GM19193 (cell line): ENCODE measurements around the gene STAM.

Experiments used
- POLR2A ChIP-seq: IDR thresholded peaks from 4 replicates; pipeline ENCODE4 v1.6.1; 2011; ENCODE audit not compliant: insufficient read depth, insufficient read length; ENCODE audit errors: extremely low read depth

Gene STAM

DNA sequence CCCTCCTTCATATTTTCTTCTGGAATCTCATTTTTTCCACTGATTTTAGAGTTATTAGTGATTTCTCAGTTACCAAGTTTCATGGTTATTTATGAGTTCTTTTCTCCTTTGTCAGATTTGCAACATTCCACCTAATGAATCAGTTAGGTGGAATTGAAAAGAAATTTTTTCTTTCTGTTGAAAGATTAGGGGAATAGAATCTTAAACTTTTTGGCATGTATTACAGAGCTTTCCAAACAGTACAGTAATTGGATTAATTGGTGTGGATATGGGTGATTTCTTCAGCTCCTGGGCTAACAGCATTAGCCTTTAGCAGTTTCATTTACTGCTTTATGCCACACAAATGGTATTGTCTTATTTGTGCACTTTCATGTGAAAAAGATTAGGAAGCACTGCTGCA lies 17.0 kb downstream of the STAM start:
- no peak for TF ChIP-seq POLR2A

DNA sequence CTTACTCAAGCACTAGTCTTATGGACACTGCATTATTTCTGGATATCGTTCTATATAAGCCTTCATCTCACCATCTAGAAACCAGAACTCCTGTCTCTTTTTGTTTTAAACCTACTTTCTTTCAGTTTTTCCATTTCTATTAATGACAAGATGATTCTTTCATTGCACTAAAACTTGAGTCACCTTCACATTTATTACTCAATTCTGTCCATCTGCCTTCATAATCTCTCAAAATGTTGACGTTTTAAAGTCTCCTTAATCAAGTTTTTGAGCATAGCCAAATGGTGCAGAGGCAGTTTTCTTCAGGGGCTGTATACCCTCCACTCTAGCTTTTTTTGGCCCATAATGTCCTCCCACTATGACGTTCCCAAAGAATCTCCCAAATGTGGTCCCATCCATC lies 17.6 kb downstream of the STAM start:
- TF ChIP-seq POLR2A = no peak

GRCh38 chr10:17662193-17663138 lies 18.5 kb downstream of the STAM start:
- TF ChIP-seq POLR2A = no peak

DNA sequence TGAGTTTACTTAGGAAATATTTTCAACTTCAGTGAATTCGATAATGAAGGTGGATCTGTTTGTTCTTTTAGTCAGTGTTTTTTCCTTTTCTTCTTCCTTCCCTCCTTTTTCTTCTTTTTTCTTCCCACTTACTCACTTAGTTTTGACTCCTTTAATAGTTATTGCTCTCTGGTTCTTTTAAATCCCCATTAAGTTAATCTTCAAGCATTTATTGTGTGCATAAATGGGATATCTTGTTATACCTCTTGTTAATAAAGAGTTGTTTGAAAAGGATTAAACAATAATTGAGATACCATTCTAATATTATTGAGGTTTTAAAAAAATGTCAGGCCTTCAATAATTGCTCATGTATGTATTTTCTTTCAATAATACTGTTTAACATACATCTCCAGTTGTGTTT lies 19.5 kb downstream of the STAM start:
- TF ChIP-seq POLR2A = no peak

GRCh38 chr10:17665747-17666146 lies 21.8 kb downstream of the STAM start:
- TF ChIP-seq POLR2A = no peak

DNA sequence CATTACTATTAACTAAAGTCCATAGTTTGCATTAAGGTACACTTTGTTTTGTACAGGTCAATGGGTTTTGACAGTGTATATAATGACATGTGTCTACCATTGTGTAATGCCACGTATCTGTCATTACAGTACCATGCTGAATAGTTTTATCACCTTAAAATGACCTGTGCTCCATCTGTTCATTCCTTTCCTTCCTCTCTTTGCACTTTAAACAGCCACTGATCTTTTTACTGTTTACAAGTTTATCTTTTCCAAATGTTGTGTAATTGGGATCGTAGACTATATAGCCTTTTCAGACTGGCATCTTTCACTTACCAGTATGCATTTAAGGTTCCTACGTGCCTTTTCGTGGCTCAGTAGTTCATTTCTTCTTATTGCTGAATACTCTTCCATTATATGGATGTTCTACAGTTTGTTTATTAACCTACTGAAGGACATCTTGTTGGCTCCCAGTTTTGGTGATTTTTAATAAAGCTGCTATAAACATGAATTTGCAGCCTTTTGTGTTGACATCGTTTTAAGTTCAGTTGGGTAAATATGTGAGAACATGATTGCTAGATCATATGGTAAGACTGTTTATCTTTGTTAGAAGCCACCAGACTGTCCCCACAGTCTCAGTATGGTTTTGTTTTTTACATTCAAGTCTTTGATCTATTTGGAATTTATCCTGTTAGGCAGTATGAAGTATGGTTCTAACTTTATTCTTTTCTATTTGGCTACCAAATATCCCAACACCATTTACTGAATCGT lies 24.7 kb downstream of the STAM start:
- TF ChIP-seq POLR2A = no peak

DNA sequence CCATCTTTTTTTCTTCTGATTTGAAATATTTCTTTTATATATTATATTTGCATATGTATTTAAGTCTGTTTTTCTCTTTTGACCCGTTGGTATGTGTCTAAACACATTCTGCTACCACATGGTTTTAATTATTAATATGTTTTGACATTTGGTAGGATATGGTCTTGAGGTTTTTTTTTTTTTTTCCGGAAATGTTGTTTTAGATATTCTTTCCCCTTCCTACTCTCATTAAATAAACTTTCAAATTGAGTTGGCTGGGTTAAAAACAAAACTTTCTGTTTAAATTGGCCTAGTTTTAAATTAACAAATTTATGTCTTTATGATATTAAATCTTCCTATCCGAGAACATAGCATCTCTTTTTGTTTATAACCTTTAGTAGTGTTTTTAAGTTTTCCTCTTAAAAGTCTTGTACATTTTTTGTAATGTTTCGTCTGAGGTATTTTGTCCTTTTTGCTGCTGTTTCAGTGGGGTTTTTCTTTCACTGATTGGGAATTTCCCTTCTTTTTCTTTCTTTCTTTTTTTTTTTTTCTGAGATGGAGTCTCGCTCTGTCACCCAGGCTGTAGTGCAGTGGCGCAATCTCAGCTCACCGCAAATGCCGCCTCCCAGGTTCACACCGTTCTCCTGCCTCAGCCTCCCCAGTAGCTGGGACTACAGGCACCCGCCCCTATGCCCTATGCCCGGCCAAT lies 25.4 kb downstream of the STAM start:
- no peak for TF ChIP-seq POLR2A

DNA sequence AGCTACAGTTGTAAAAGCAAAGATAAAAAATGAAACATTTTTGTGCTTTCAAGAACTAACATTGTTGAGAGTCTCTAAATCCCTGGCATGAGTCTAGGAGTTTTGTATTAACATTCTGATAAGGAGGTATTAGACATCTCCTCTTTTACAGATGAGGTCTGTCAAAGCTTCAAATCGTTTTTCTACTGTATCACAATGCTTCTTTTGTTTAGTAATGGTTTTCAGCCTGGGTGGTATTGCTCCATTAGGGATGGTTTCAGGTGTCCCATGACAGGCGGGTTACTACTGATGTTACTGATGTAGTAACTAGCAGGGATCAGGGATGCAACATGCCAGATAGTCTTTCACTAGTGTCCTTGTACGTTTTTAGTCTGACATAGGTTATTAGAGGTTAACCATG lies 27.4 kb downstream of the STAM start:
- TF ChIP-seq POLR2A = no peak

GRCh38 chr10:17673471-17674061 lies 29.6 kb downstream of the STAM start:
- TF ChIP-seq POLR2A = no peak

GRCh38 chr10:17674566-17674965 lies 30.6 kb downstream of the STAM start:
- no peak for TF ChIP-seq POLR2A

GRCh38 chr10:17675638-17676037 lies 31.7 kb downstream of the STAM start:
- no peak for TF ChIP-seq POLR2A

DNA sequence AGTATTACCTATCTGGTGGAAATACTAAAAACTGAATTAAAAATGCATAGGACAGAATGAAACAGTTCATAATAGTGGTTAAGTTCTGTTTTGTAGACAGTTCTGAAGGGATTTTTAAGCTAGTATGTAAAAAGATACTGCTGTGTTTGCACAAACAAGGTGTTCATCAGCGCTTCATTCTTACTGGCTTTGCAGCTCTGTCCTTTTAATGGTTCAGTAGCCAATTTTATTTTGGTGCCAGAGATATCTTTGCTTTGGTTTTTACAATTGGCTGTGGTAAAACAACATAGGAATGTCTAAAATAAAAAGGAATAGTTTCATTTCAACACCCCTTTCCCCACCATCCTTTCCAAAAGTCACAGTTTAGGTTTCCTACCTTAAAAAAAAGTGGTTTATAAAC lies 33.0 kb downstream of the STAM start:
- TF ChIP-seq POLR2A = no peak

GRCh38 chr10:17682236-17682946 lies 38.4 kb downstream of the STAM start:
- no peak for TF ChIP-seq POLR2A

- no peak for TF ChIP-seq POLR2A
Measured at GRCh38 chr10:17683541-17683940, 39.6 kb downstream of the STAM start.
